Anterior cingulate cortex (tissue), 58 donors: Measurements from ENCODE around the gene HERPUD2.
"Not testable (repeated sequence)": the region's sequence is repeated elsewhere in the genome, so short reads cannot be mapped to it uniquely, and the experiment has no call there.

Source experiments
- DNase-seq, 58 donors: peaks; one replicate each; lab custom pipeline; 2025; lab: John Stamatoyannopoulos, UW

Gene HERPUD2

DNA sequence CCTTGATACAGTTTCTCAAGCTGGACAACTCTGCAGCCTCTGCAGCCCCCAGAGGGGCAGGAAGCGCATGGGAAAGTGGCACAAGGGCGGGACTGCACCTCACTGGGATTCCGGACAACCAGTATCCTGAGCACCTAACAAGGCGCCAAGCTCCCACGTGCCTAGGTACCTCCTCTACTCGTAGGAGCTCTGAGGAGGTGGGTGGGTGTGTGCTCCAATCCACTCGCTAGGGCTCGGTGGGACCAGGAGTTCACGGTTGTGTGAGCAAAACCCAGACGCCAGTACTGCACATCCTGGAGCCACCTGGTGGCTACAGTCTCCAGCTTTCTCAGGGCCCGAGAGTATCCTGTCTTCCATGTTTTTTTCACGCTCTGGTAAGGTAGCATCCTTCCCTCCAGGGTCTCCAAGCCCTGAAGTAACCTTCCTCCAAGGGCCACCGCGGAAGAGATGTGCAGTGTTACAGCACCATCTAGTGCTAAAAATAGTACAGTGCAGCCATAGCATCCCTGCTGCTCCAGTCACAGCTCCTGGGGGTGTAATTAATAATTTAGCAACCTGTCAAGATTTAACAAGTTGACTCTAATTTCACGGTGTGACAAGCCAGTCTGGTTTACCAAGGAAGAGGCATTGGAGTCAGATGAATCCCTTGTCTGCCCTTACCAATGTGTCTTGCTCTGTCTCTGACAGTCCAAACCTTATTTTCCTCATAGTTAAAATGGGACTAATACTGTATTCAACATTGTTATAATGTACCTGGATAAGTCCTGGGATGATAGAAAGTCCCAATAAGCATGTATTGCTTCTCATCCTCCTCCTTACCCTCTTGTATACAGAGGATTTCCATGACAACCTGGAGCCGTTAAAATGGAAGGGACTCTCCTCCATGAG lies 70.4 kb downstream of the HERPUD2 start:
- peak in 21 of 58 donors; percentile 3 to 37 (median 18) for DNase-seq

GRCh38 chr7:35623381-35623780 lies 71.6 kb downstream of the HERPUD2 start:
- no peak for DNase-seq

- no peak for DNase-seq
These were observed 75.1 kb downstream of the HERPUD2 start for GRCh38 chr7:35619863-35620262.

DNA sequence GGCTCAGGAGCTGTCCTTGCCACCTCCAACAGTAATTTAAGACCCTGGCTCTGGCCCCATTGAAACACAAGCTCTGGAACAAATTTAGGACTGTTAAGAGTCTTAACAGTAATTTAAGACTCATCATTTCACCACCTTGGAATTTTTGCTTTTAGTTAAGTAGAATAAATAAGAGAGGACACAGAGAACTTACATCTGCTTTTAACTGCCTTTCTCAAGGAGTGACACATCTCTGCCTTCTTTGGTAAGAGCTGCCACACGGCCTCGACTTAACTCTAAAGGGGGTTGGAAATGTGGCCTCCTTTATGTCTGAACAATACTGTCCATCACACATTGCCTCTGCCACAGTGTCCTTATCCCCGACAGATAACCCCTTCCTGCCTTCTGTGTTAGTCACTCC lies 77.9 kb downstream of the HERPUD2 start:
- no peak for DNase-seq

DNA sequence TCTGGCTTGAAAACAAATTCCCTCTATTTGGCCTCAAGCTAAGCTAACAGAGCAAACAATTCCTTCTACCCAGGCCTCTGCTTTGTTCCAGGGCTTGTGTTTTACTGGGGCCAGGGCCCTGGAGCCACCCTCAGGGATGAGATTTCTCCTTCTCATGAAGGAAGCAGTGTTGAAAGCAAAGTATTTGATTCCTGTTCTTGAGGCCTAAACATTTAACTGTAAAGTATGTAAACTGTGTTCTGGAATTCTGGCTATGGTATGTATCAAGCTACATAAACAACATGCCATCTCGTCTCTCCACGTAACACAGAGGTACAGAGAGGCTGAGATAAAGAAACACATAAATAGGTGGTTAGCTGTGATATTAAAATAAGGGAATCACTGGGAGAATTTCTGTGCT lies 81.8 kb downstream of the HERPUD2 start:
- DNase-seq: no peak

DNA sequence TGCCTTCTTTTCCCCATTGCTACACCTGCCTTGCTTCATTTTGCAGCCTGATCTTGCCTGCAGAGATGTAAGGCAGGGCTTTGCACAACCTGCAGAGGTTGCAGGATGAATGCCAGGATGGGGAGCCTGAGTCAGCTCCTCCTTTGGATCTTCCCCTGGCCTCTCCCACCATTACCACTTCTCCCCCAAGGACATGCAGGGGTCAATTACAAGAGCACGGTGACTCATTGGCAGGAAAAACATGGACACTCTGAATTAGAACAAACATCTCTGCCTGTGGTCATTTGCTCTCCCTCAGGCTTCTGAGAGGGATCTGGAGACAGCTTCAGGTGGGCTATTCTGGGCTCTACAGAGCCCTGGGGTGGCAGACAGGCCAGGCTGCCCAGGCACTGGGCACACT lies 89.2 kb downstream of the HERPUD2 start:
- DNase-seq: no peak

GRCh38 chr7:35604595-35604994 lies 90.3 kb downstream of the HERPUD2 start:
- no peak for DNase-seq

GRCh38 chr7:35599645-35600044 lies 95.3 kb downstream of the HERPUD2 start:
- DNase-seq: no peak

- DNase-seq: no peak
These were observed 95.9 kb downstream of the HERPUD2 start for GRCh38 chr7:35599061-35599460.

DNA sequence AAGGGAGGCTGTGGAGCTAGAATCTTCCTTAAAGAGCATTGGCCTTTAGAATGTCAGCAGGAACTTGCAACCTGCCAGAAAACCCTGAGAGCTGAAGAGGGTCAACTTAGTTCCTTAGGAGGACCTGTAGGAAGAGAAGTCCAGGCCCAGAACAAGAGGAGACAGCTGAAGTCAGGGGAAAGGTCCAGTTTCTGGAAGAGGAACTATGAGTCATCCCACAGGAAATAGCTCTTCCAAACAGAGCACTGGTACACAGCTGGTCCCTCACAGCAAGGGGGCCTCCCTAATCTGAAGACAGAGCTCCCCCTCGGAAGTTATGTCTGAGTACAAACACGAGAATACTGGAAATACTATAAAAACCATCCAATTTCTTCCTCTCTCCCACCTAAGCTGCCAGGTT lies 98.9 kb downstream of the HERPUD2 start:
- no peak for DNase-seq

DNA sequence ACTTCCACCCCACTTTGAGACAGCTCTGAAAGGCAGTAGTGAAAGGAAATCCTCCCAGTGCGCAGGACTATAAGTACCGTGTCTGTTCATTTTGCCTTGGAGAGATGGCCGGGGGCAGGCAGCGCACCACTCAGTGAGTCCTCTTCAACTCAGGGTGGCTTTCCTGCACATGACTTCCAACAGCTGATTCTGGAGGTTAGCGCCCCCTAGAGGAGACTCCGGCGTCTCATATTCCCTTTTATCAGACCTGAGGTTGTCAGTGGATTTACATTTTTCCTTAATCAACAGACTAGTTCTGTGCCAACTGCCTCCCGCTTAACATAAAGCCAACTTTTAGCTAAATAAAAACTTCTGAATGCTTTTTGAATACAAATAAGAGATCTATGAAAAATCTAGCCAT lies 101.0 kb downstream of the HERPUD2 start:
- DNase-seq: no peak

DNA sequence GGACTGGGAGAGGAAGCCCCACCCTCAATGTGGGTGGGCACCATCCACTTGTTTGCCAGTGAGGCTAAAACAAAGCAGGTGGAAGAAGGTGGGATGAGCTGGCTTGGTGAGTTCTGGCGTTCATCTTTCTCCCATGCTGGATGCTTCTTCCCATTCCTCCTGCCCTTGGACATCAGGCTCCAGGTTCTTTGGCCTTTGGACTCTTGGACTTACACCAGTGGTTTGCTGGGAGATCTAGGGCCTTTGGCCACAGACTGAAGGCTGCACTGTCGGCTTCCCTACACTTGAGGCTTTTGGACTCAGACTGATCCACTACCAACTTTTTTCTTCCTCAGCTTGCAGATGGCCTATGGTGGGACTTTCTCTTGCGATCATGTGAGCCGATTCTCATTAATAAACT lies 106.3 kb downstream of the HERPUD2 start:
- DNase-seq: no peak

DNA sequence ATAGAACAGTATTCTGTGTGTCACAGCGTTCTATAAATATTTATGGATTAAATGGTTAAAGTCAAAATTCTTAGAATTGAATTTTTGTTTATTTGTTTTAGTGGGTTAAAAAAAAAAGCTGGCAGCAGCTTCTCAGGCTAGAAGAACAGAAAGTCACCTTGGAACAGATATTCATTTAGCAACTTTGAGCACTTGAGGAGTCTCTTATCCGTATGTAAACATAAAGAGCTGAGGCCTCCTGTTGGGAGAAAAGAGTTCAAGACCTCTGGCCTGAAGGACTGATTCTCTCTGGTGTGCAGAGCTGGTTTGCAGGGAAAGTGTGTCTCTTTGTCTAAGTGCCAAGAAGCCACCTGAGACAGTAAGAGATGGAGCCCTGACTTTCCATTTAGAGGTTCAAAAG lies 109.9 kb downstream of the HERPUD2 start:
- DNase-seq: no peak

GRCh38 chr7:35584533-35584932 lies 110.4 kb downstream of the HERPUD2 start:
- not testable (repeated sequence) for DNase-seq
